Kidney (tissue), 19 donors: Measurements from ENCODE around the gene SULT1A4. TPM values are rescaled to one million over a fixed set of nuclear protein-coding genes. Genes with fewer than 3 reads are reported as not detected.
A peak's percentile ranks its signal among the peaks of the same experiment; 100 is the strongest.
"Not testable (repeated sequence)": the region's sequence is repeated elsewhere in the genome, so short reads cannot be mapped to it uniquely, and the experiment has no call there.

ENCODE experiments used
- DNase-seq, 5 donors: peaks; one replicate each; pipeline ENCODE4 v3.0.0-alpha.2; 2013 to 2020
- FAIRE-seq: peaks from 2 replicates; lab custom pipeline; 2012; peaks lifted over from hg19 to GRCh38; lab: Jason Lieb, UNC
- H3K27ac ChIP-seq, 2 donors: one replicate each; pipeline ENCODE4 v1.7.0; 2013; ENCODE audit warnings: low read depth in 2 of 2, low read length in 2 of 2, inconsistent platforms in 1 of 2
- H3K27me3 ChIP-seq: one replicate; pipeline ENCODE4 v1.7.1; 2013; ENCODE audit warnings: low read length, inconsistent platforms; ENCODE audit not compliant: control insufficient read depth, insufficient read depth
- H3K36me3 ChIP-seq, 3 donors: one replicate each; pipeline versions ENCODE4 v1.7.0 to v1.7.1; 2013; ENCODE audit warnings: low read length in 3 of 3, control low read depth in 1 of 3, inconsistent platforms in 1 of 3; ENCODE audit not compliant: insufficient read depth in 3 of 3, control insufficient read depth in 2 of 3
- H3K4me1 ChIP-seq, 3 donors: one replicate each; pipeline versions ENCODE4 v1.7.0 to v1.7.1; 2013; ENCODE audit warnings: low read length in 3 of 3, inconsistent platforms in 1 of 3, low read depth in 1 of 3; ENCODE audit not compliant: control insufficient read depth in 2 of 3, insufficient read depth in 2 of 3
- H3K4me3 ChIP-seq, 3 donors: one replicate each; pipeline versions ENCODE4 v1.7.0 to v1.8.1; 2013; ENCODE audit warnings: low read length in 3 of 3, control low read depth in 1 of 3, inconsistent platforms in 1 of 3
- H3K9ac ChIP-seq, 3 donors: one replicate each; pipeline versions ENCODE4 v1.7.0 to v1.7.1; 2013; ENCODE audit warnings: low read length in 3 of 3, control low read depth in 1 of 3, inconsistent platforms in 1 of 3
- H3K9me3 ChIP-seq, 3 donors: one replicate each; pipeline versions ENCODE4 v1.7.0 to v1.7.1; 2013; ENCODE audit warnings: low read length in 3 of 3, control low read depth in 1 of 3, inconsistent platforms in 1 of 3; ENCODE audit not compliant: control insufficient read depth in 2 of 3, insufficient read depth in 1 of 3
- intact Hi-C: fragments of 100-400 bp; cut with DNase I; formaldehyde crosslinking; loops from one replicate; pipeline ENCODE4 v1.11.1; 2022
- long read RNA-seq, 10 donors: library from polyadenylated mRNA in 1 of 10; unstranded in 1 of 10; transcript quantifications; one replicate each; pipeline ENCODE4 v2.0.0 and lab custom pipeline, GENCODE V29; 2021 to 2026
- polyA plus RNA-seq: library from polyadenylated mRNA; stranded (reverse); fragments of 350-450 nt; fragmentation: Illumina TruSeq; extraction: RNeasy Lipid Tissue Mini Kit (QIAGEN cat#74804); gene quantifications from one replicate; pipeline ENCODE4 v1.2.3, GENCODE V29; 2014; ENCODE audit warnings: low read depth, low replicate concordance; ENCODE audit not compliant: insufficient read depth
- total RNA-seq: library from RNA; stranded (reverse); fragmentation: NEBNext Ultra II Directional; extraction: Animal tissue kit (Norgen Biotek cat#: 25700); gene quantifications from one replicate; pipeline ENCODE4 v1.2.1, GENCODE V29; 2021
- donor health status: control.
- donor health status: control.
- donor health status: DM: yes; HTN: yes; CAD: no.
- donor health status: Normal renal cell carcinoma (clear cell type).

Gene SULT1A4
- total RNA-seq (18.8 TPM), polyA plus RNA-seq (2.5 TPM)
- long read RNA-seq, donor 1, partial matches to known transcripts = 0 of 1 reads
- long read RNA-seq, donor 1, other reads (novel, unspliced or antisense) = 0 of 1 reads
- long read RNA-seq, donor 2, partial matches to known transcripts = 0 of 1 reads
- long read RNA-seq, donor 2, other reads (novel, unspliced or antisense) = 0 of 1 reads
- long read RNA-seq, donor 3, partial matches to known transcripts = 0 of 3 reads
- long read RNA-seq, donor 3, other reads (novel, unspliced or antisense) = 0 of 3 reads
- long read RNA-seq, donor 4 = 0 reads
- long read RNA-seq, donor 5 = 0 reads
- long read RNA-seq, donor 6, partial matches to known transcripts = 0 of 3 reads
- long read RNA-seq, donor 6, other reads (novel, unspliced or antisense) = 0 of 3 reads
- long read RNA-seq, donor 7, partial matches to known transcripts = 2 of 3 reads
- long read RNA-seq, donor 7, other reads (novel, unspliced or antisense) = 1 of 3 reads
- long read RNA-seq, donor 8, partial matches to known transcripts = 0 of 2 reads
- long read RNA-seq, donor 8, other reads (novel, unspliced or antisense) = 0 of 2 reads
- long read RNA-seq, donor 9, partial matches to known transcripts = 0 of 1 reads
- long read RNA-seq, donor 9, other reads (novel, unspliced or antisense) = 0 of 1 reads
- long read RNA-seq, donor 10 = 0 reads

DNA sequence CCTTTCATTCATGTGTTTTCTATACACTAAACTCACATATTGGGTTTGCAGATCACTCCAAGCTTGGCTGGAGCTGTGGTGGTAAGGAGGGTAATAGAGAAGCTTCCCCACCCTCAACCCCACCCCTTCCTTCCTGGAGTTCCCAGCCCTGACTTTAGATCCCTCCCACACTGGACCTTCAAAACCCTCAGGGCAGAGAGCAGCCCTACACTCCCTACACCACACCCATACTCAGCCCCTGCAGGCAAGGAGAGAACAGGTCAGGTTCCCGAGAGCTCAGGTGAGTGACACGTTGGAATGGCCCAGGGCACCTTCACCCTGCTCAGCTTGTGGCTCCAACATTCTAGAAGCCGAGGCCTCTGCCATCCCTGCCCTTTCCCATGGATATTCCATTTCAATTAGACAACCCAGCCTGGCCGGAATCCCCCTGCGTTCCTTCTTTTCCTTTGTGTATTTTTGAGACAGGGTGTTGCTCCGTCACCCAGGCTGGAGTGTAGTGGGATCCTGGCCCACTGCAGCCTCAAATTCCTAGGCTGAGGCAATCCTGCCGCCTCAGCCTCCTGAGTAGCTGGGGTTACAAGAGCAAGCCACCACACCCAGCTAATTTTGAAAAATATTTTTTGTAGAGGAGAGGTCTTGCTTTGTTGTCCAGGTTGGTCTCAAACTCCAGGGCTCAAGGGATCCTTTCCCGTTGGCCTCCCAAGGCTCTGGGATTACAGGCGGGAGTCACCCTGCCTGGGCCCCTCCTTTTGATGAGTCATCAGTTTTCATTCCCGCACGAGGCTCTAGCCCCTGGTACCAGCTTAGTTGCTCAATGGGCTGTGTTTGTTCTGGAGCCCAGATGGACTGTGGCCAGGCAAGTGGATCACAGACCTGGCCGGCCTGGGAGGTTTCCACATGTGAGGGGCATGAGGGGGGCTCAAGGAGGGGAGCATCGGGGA lies at the start of gene SULT1A4:
TSS of gene SULT1A4 (plus strand) at position 208 of the 941 bp plus-strand sequence. CDS start 1,473 bp downstream, outside the sequence.
- H3K27ac ChIP-seq, intact Hi-C loops, H3K36me3 ChIP-seq, H3K9ac ChIP-seq, H3K4me3 ChIP-seq, H3K4me1 ChIP-seq, FAIRE-seq, H3K9me3 ChIP-seq, H3K27me3 ChIP-seq, DNase-seq: not testable (repeated sequence)

DNA sequence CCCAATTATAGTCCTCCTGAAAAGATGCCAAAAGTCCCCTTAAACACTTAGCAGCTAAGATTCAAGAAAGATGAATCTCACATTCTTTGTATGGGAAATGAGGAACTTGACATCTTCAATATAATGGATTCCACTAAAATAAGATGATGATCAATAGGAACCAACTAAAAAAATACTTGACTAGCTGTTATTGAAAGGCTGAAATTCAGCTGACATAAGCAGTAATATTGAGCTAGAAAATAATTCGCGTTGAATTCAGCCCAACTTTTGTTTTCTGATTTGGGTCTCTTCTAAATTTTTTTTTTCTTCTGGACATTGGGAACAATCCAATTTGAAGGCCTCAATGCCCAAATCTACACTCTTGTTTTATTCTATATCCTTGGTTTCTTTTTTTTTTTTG lies 36.1 kb upstream of the SULT1A4 start:
- H3K9me3 ChIP-seq, FAIRE-seq, H3K27me3 ChIP-seq, H3K4me3 ChIP-seq, H3K4me1 ChIP-seq, H3K36me3 ChIP-seq, H3K9ac ChIP-seq, DNase-seq, intact Hi-C loops, H3K27ac ChIP-seq: not testable (repeated sequence)

DNA sequence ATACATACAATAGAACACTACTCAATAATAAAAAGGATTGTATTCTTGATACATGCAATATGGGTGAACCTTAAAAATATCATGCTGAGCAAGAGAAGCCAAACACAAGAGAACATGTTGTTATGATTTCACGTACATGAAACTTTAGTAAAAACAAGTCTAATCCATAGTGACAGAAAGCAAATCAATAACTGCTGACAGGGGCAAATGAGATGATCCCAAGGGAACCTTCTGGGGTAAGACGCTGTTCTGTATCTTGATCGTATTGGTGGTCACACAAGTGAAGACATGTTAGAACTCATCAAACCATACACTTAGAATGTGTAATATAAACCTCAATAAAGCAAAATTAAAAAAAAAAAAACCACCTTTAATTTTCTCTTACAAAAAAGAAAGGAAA lies 34.3 kb upstream of the SULT1A4 start:
- H3K27me3 ChIP-seq, H3K27ac ChIP-seq, H3K36me3 ChIP-seq, H3K9me3 ChIP-seq, DNase-seq, H3K4me1 ChIP-seq, intact Hi-C loops, H3K9ac ChIP-seq, FAIRE-seq, H3K4me3 ChIP-seq: not testable (repeated sequence)

DNA sequence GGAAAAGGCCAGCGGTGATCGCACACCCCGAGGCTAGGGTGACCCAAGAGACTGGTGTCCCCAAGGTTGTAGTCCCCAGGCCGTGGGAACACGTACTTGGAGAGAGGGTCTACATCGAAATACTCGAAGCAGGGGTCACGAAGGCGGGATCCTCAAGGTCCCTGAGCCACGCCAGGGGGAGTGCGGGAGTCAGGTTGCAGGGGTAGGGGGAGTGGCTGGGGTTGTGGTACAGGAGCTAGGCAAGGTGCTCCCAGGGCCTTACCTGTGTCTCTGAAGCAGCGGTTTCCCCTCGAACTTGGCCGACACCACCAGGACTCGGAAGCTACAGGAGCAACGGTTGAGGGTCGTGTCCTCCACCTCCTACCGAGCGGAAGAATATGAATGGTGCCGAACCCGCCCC lies 6.0 kb upstream of the SULT1A4 start:
- H3K27me3 ChIP-seq, H3K36me3 ChIP-seq, H3K4me3 ChIP-seq, H3K9me3 ChIP-seq, FAIRE-seq, H3K4me1 ChIP-seq, DNase-seq, intact Hi-C loops, H3K27ac ChIP-seq, H3K9ac ChIP-seq: not testable (repeated sequence)

DNA sequence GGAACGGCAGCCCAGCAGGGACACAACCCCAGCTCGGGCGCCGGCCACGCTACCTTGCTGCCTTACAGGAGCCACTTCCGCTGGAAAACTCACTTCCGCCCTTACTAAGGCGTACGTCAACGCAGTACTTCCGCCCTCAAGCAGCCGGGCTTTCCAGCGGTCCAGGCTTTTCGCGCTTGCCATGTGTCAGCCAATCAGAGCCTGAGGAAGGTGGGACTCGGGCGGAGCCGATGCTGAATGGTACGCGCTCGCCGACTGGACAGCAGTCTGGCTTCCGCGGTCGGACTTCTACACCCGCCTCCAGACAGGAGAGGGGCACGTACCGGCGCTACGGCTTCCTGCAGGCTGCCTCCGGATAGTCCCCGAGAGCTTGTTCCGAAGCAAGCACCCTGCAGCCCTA lies 5.4 kb upstream of the SULT1A4 start, which contains the start of the genes BOLA2 and SLX1B:
TSS of gene BOLA2 (minus strand) at position 83 of the 400 bp plus-strand sequence. CDS start 98 bp downstream, outside the sequence.
TSS of gene SLX1B (plus strand) at position 265 of the 400 bp plus-strand sequence.
- H3K4me3 ChIP-seq, intact Hi-C loops, H3K36me3 ChIP-seq, H3K4me1 ChIP-seq, H3K9ac ChIP-seq, H3K27me3 ChIP-seq, H3K9me3 ChIP-seq, H3K27ac ChIP-seq, DNase-seq: not testable (repeated sequence)
- FAIRE-seq = peak; percentile 98

DNA sequence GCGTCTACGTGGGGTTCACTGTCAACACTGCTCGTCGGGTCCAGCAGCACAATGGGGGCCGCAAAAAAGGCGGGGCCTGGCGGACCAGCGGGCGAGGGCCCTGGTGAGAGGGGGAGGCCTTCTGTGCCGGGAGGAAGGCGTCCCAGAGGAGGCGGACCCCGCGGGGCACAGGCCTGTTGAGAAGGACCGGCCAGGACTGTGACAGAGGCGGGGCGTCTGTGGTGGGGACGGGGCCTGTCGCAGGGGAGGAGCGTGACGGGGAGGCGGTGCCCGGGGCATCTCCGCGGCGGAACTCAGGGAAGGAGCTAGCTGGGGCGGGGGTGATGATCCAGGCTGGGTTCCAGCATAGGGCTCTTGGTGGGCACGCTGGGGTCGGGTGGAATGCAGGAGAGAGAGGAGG lies 4.9 kb upstream of the SULT1A4 start:
- H3K36me3 ChIP-seq, H3K9me3 ChIP-seq, DNase-seq, H3K27ac ChIP-seq, intact Hi-C loops, FAIRE-seq, H3K4me3 ChIP-seq, H3K4me1 ChIP-seq, H3K9ac ChIP-seq, H3K27me3 ChIP-seq: not testable (repeated sequence)

DNA sequence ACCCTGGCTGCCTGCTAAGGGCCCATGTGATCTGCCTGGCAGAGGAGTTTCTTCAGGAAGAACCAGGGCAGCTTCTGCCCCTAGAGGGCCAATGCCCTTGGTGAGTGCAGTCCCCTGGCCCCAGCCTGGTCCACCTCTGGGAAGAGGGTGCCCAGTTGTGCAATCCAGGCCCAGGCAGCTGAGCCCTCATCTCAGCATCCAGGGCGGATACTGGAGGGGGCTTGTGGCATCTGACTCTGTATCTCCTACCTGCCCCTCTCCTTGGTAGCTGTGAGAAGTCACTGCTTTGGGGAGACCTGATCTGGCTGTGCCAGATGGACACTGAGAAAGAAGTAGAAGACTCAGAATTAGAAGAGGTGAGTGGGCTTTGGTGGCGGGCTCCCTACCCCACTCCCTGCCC lies 2.1 kb upstream of the SULT1A4 start:
- H3K9me3 ChIP-seq, H3K4me1 ChIP-seq, H3K27ac ChIP-seq, H3K27me3 ChIP-seq, FAIRE-seq, intact Hi-C loops, H3K36me3 ChIP-seq, H3K4me3 ChIP-seq, H3K9ac ChIP-seq: not testable (repeated sequence)
- peak in 1 of 5 donors; percentile 34 for DNase-seq
